Heart left ventricle (tissue), 13 donors: ENCODE results near the gene SRR.
A peak's percentile ranks its signal among the peaks of the same experiment; 100 is the strongest.

Experiments used
- POLR2A ChIP-seq, 2 donors: fragments of 450-650 bp; IDR thresholded peaks; one replicate each; pipeline ENCODE4 v1.6.1; 2017; ENCODE audit warnings: antibody characterized with exemption in 2 of 2, mild to moderate bottlenecking in 2 of 2, moderate library complexity in 2 of 2
- TF ChIP-seq, protein P1 (sequence below), 12 donors: fragments of 200-600 bp; sonication (generic) in 4 of 12; IDR thresholded peaks; one replicate each; pipeline versions ENCODE4 v1.5.0 to v1.8.0; 2018 to 2022; ENCODE audit warnings: antibody characterized with exemption in 12 of 12, mild to moderate bottlenecking in 5 of 12
- donor health status: ischemic (EF 13 %, LVEDD 7.1; RV severe dilation, severe dysfunction).
- donor health status: DM: no; HTN: yes; CAD: no.
- donor health status: DM: no; HTN: no; CAD: no.
- donor health status: ischemic (EF 25% LVEDD 6.9; RV normal size, moderate dysfunction).
- donor health status: ischemic (EF 25% LVEDD 5.7; RV mildly dilated, moderate dysfunction).
- donor health status: ischemic (EF 35%, LVEDD 5.7; RV mildly dilated, moderate dysfunction).
- donor health status: nonischemic (EF 11% LVEDD 7.7; RV severe dilation, severe dysfunction).
- donor health status: DM: yes; HTN: yes; CAD: no.
- donor health status: PGD.
- donor health status: ischemic (EF 29% LVEDD 5.4; RV normal size, mild dysfunction).
- donor health status: nonischemic (EF 23%, LVEDD 6.1; RV moderate dilation, normal function).

DNA sequence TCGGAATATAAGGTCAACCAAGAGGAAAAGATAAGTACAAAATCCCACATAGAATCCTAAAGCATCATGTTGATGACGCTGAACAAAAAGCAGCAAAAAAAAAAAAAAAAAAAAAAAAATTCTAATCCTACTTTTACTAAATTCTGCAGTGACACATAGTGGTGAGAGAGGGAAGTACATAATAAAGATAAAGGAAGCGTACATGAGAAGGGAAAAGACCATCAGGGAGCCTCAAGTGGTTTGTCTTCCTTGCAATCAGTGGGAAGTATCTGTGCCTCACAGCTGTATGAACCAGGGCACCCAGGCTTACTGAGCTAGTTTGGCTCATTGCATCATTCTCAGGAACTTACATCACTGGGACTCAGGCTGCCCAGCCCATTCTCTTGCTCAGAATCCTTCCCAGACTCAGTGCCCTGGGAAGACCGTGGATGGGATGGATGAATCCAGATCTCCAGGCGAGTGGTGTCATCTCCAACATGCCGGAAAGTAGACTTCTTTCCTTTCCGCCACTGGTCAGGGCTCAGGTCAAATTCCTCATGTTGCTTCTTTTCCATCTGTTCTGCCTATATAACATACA, 21.4 kb upstream of the SRR start:
- TF ChIP-seq, protein P1, sequence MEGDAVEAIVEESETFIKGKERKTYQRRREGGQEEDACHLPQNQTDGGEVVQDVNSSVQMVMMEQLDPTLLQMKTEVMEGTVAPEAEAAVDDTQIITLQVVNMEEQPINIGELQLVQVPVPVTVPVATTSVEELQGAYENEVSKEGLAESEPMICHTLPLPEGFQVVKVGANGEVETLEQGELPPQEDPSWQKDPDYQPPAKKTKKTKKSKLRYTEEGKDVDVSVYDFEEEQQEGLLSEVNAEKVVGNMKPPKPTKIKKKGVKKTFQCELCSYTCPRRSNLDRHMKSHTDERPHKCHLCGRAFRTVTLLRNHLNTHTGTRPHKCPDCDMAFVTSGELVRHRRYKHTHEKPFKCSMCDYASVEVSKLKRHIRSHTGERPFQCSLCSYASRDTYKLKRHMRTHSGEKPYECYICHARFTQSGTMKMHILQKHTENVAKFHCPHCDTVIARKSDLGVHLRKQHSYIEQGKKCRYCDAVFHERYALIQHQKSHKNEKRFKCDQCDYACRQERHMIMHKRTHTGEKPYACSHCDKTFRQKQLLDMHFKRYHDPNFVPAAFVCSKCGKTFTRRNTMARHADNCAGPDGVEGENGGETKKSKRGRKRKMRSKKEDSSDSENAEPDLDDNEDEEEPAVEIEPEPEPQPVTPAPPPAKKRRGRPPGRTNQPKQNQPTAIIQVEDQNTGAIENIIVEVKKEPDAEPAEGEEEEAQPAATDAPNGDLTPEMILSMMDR (IDR thresholded peaks at IDR 0.05) = peak; percentile 42 to 72 (median 62)
- no peak for TF ChIP-seq POLR2A (IDR thresholded peaks at IDR 0.05)
